A204.1 (cell line): ENCODE results near the gene TMEM163.

Experiments used
- FAIRE-seq: peaks from 2 replicates; lab custom pipeline; 2012; peaks lifted over from hg19 to GRCh38; lab: Jason Lieb, UNC

The TMEM163 gene

DNA sequence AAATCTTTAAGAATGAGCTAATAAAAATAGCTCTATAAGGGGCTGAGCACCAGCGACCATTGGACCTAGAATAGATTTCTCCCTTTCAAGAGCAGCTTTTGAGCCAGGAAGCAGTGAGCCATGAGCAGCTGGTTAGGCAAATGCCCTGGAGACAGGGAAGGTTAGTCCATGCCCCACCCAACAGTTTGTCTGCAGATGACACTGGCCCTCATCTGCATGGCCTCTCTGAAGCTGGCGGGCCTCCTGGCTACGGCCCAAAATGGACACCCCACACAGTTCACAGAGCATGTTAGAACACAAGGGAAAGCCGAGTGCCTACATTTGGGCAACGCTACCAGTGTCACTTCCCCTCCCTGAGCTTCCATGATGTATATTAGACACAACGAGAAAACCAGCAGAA, 263.9 kb downstream of the TMEM163 start:
- FAIRE-seq, result no peak

DNA sequence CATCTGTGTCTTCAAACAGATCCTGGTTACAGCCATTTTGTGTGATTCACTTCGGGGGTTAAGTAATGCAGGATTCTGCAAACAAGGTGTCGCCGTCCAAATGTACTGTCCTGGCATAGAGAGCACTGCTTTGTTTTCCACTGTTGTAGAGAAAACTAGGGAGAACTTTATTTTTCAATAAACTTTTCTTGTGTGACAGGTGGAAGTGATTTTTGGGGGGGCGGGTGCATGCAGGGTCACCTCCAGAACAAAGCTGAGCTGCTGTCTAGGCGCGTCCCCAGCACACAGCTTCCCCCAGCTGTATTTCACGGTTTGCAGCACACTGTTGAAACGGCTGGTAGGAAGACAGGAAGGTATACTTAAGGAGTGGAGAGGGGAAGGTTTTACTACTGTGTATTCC, 264.4 kb downstream of the TMEM163 start:
- FAIRE-seq, result no peak

DNA sequence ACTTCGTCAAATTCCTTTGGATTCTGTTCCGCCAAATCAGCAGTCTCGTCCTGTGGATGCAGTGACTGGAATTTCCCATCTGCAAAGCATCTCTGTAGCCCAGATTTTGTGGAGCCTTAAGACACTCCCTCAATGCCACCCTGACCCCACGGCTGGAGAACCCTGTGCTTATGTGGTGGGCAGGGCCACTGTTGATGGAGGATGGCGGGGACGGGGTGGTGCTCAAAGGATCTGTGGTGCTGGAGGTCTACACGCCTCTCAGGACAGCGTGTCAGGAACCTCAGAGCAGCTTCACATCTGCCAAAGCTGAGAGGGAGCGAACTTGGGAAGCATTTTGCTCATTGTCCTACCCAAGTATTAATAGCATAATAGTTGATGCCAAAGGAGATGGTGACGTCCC, 264.8 kb downstream of the TMEM163 start:
- no peak for FAIRE-seq

DNA sequence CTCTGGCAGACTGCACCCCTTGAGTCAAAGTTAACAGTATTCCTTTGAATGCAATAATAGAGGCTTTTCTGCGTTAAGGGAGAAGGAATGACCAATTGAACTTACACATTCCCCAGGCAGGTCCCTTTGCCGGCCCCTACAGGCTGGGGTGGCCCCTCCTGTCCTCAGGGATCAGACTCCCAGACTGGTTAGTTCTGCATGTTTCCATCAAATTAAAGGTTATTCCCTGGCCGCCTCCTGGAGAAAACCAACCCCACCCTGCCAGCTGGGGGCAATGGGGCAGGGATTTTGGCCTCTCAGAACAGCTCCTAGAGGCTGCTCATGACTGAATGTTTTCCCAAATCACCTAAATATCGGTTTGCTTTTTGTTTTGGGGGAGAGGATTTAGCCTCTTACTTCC, 265.3 kb downstream of the TMEM163 start:
- FAIRE-seq, result no peak

DNA sequence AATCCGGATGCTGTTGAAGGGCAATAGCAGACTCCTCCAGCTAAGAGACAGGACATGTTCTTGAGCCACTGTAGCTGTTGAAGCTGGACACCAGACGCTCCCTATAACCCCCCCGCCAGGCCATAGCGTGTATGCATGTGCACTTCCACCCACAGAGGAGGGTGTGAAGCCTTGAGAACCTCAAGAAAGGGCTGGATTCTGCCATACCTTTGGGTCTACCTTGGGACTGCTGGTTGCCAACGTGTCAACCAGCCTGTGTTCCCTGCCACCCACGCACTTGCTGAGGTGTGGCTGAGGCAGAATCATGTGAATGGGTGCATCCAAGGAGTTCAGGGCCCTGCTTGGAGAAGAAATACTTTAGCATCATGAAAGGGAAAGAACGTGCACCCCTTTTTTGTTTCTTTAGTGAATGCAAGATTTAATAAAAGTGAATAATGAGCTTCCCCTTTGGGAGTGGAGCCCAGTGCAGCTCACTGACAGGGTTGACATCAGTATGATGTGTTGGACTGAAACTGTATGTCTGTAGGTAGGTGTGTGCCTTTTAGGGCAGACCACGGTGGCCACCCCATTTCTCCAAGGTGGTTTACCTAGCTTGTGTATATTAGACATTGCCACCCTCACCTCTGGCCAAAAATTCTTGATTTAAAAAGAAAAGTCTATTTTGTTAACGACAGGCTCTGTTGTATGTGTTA, 266.6 kb downstream of the TMEM163 start:
- no peak for FAIRE-seq

DNA sequence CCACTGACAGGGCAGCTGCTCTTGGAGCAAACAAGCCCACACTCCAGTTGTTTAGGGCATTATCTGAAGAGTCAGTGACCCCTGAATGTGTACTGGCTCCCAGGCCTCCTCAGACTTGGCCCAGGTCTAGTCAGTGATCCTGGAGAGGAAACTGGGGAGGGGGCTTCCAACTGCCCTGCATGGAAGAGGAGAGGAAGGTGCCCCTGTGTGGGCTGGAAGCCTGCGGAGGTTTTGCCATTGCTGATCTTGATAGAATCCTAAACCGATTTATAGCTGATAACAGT, 267.5 kb downstream of the TMEM163 start:
- FAIRE-seq, result no peak

DNA sequence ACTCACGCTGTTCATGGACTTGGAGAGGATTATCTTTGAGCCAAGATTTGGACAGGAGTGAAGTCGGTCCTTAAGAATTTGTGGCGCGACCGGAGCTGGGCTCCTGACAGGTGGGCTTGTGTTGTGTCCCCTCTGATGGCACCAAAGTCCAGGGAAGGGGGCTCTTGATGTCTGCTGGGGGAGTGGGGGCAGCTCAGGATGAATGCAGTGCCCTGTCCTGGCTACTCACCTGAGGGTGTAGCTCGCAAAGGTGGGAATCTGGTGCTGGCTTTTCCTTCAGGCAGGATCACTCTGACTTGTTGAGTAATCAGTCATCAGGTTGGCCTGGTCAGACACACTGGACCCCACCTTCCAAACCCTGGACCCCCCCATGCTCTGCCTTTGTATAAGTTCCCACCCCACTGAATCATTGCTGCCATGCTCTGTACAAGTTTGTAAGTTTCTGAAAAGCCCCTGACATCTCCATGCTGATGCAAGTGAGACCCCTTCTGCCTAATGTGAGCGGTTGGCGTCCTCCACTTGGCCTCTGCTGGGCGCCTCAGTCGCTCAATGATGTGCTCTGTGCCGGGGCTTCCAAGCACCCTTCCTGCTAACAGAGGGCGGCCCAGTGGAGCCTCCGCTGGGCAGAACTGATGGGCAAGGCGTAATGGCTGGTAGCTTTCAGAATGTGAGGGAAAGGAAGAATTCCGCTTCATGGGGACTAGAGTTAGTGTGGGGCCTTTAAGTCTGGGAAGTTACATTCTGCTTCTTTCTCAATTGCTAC, 268.9 kb downstream of the TMEM163 start:
- FAIRE-seq, result no peak

DNA sequence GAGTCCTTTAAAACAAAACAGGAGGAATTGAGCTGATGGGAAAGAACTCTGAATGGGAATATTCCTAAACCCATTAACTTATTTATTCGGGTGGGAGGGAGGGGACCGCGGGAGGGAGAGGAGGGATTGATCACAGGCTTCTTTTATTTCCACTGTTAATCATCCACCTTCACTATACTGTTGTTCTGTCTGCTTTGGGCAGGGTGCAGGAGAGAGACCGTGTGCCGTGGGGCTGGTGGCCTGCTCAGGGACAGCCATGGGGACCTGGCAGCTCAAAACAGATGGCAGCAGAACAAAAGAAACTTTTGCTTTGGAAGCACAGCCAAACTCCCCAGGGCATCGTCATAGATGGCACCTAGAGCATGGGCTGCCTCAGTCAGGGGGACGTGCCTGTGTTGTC, 269.6 kb downstream of the TMEM163 start:
- FAIRE-seq, result no peak

DNA sequence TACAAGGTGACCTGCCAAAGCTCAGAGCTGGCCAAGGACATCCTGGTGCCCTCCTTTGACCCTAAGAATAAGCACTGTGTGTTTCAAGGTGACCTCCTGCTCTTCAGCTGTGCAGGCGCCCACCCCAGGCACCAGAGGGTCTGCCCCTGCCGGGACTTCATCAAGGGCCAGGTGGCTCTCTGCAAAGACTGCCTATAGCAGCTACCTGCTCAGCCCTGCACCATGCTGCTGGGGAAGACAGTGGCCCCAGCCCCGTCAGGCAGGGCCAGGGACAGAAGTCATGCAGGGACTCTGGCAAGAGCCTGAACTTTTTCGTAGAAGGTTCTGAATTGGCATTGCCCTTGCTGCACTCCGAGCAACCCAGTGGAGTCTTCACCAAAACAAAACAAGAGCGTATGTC, 270.1 kb downstream of the TMEM163 start:
- no peak for FAIRE-seq

DNA sequence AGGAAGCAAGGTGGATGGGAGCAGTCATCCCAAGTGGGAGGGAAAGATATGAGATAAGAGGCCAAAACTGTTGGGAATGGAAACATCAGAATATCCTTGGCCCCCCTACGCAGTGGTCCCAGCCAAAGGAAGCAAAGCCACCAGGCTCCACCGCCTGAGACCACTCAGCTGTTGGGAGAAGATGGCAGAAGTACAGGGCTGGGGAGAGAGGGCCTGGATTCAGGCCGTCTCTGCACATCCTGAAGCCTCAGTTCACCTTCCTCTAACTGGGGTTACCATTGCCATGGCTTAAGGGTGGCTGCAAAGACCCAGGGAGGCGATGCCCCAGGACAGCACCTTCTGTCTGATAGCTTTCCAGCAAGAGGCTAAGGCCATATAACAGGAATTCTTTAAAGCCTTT, 271.1 kb downstream of the TMEM163 start:
- FAIRE-seq, result no peak

DNA sequence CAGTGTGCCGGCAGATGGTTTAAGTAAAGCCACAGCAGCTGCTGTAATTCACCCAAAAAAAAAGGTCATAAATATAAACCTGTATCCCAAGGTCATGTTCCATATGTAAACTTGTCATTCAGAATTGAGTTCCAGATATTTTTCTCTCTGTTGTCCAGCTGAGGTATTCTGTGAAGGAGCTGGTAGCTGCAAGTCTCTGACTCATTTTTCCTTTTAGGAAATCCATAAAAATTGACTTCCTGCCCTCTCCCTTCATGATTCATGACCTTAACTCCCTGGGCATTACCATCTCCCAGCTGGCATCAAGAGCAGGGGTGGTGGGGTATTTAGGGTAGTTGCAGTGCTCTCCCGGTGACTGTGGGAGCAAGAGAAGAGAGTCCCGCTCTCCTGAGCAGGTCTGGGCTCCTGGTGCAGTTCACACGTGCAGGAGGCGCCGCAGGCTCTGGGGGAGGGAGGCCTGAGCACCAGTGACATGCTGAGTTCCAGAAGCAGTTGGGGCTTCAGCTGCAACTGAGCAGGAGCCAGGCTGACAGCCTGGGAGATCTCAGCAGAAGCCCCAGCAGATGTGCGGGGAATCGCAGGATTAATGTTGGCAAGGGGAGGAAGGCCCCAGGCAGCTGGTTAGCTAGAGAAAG, 272.3 kb downstream of the TMEM163 start:
- FAIRE-seq, result no peak

DNA sequence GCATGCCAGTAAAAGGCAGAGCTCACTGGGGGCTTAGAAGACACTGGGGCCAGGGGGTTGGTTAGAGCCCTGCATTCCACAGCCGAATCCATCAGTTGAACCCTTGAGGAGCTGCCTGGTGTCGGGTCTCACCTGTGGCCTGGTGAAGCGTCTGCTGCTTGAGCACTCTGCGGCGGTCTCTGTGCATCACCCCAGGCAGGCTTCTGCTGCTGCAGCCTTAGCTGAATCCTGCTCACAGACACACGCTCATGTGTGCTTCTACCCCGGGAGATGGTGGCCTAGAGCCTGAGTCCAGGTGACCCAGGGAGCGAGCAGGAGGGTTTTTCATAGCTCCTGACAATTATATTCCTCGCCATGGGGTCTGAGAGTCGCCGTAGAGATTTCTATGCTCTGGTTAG, 272.8 kb downstream of the TMEM163 start:
- no peak for FAIRE-seq

DNA sequence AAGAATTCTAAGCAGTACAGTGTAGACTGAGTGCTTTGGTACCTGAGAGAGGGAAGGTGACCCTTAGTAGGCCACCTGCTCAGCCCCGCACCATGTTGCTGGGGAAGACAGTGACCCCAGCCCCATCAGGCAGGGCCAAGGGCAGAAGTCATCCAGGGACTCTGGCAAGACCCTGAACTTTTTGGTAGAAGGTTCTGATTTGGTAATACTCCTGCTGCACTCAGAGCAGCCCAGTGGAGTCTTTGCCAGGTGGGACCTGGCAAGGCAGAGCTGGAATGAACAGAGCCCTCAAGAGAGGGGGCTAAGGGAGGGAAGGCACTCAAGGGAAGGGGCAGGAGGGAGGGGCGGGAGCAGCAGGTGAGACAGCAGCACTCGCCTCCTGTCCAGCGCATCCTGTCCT, 273.7 kb downstream of the TMEM163 start:
- no peak for FAIRE-seq

DNA sequence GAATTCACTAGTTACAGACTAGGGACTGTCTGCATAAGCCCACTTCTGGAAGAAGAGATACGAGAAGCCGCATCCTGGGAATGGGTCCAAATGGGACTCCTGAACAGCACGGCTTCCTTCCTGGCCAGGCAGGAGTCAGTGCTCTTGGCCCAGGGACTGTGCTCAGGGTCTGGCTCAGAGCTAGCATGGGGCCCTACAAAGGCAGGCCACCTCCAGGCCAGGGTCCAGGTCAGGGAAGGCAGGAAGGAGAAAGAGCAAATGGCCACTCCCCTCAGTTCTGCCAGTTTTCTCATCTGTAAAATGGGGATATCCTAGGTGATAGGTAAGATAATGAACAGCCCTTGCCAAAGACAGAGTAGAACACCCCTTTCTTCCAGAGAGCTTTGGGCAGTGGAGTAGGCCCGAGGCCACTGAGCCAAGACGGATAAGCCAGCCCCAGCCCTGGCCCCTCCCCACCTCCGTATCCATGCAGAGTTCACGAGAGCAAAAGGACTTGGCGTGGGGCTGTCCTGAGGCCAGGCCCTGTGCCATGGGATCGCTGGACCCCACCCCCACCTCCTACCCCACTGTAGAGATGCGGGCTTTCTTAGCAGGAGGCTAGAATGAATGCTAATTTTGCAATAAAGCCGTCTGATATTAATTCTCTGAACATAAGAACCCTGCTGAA, 274.9 kb downstream of the TMEM163 start:
- no peak for FAIRE-seq

DNA sequence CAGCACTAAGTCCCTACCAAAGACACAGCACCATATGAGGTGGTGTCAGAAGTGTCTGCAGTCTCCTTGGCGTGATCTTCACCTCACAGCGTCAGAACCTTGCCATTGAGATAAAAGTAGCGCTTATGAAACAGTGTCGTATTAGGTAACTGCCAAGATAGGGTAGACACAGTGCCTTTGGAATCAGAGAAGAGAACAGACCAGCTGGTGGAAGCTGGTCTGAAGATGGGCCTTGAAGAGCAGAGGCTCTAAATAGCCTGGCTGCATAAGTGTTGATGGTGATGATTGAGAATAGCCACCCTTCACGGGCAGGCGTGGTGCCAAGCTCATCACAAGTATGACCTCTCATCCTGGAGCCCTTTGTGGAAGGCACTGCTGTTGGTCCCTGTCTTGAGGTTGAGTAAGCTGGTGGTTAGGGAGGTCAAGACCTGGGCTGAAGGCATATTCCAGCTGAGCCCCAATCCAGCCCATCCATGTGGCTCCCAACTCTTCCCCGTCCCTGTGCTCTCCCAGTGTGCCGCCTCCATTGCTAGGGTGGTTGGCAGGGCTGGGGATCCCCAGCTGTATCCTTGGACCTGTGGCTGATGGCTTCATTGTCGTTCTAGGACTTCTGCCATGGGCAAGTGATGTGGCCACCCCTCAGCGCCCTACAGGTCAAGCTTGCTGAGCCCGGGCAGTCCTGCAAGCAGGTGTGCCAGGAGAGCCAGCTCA, 277.5 kb downstream of the TMEM163 start:
- FAIRE-seq, result no peak

DNA sequence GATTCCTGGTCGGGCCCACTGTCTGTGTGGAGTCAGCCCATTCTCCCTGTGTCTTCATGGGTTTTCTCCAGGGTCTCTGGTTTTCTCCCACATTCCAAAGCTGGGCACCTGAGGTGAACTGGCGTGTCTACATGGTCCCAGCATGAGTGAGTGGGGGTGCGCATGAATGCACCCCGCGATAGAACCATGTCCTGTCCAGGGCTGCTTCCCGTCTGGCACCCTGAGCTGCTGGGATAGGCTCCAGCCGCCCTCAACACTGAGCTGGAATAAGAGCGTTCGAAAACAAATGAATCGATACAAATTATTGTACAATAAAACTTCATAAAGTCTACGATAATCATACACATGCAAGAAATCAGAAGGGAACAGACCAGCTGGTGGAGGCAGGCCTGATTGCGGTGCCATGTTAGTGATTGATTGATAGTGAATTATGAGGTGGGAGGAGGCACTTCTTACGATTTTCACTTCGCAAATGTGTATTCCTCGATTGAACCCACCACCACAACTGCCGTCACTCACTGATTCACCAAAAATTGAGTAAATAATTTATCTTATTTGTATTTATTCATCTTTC, 278.4 kb downstream of the TMEM163 start:
- FAIRE-seq, result no peak

DNA sequence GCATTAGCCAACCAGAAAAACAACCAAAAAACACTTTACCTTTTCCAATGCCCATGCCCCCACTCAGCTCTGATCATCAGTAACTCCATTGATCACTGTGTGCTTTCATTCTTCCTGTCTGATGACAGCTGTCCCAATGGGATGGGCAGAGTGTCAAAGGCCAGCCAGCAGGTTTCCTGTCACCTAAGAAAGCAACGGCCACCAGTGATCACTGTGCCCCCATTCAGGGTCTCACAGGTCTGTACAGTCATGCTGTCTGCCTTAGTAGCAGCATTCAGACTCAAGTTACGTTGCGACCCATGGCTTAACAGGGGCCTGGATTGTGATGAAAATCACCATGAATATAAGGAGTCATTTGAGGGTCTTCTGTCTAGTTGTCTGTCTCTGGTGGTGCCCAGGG, 280.4 kb downstream of the TMEM163 start:
- no peak for FAIRE-seq

DNA sequence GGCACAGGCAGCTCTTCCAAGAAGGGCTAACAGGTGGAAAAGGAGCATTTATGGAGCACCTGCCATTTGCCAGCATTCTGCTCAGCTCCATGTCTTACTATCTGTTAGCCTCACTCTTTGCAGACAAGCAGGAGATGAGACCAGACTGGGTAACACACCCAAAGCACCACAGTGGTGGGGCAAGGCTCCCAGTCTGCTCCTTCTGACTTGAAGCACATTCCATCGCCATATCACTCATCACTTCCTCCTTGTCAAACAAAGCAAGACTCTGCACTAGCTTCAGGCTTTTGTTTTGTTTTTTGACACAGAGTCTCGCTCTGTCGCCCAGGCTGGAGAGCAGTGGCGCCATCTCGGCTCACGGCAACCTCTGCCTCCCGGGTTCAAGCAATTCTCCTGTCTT, 282.1 kb downstream of the TMEM163 start:
- no peak for FAIRE-seq

DNA sequence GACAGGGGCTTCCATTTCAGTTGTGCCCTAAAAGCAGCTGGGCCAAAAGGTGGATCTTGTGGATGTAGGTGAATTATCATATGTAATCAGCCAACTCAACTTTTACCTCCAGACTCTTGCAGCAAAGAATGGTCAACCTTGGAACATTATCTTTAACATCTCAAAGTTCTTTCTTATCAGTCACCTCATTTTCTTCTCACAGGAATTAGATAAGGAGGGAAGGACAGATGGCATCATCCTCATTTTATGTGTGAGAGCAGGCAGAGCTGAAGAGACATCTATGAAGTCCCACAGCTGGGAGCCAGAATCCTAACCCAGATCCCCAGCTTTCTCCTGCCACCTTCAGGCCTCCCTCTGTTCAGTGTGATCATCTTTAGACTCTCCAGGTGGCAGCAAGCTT, 282.9 kb downstream of the TMEM163 start:
- FAIRE-seq, result no peak

DNA sequence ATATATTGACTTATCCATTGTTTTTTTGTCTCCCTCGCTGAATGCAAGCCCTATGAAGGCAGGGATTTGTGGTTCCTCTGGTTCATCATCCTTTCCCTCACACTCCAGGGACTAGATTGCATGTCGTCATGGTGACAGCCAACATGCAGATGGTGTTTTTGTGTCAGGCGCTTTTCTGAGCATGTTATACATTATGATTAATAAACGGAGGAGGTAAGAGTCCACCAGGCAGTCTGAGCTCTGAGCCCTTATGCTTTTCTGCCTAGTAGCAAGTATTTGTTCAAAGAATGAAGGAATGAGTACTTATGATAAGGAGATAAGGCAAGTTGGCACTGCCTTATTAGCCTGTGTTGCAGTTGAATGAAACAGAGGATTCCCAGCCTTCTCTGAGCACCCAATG, 283.3 kb downstream of the TMEM163 start:
- FAIRE-seq, result no peak

DNA sequence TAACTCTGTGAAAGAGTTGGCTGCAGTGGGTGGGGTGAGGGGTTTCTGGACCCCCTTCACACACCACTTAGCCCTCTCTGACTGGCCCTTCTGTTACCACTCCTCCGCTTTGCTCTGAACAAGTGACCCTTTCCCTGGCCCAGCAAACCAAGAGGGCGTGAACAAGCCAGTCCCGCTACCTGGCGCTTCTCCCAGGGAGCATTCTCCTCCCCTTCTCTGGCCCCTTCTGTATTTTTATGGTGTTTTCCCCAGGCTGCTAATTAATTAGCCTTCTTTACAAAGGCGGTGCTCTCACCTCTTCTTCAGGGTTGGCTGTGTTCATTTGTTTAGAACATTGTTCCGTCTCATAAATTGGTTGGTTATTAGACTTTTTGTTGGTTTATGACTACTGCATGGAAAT, 284.8 kb downstream of the TMEM163 start:
- FAIRE-seq, result no peak

DNA sequence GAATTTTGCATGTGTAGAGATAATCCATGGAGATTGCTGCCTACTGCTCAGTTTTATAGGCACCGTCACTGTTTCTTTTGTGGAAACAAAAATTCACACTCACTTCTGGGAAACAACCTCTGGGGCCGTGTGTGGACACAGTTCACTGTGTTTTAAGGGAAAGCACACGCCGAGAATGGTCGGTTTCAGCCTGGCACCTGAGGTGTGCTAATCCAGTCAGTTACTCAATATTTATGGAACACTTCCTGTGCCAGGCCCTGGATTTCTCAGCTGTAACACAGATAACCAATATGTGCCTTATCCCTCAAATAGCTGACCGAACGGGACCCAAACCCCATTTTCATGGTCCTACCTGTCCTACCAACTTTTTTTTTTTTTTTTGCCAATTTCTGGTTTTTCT, 285.3 kb downstream of the TMEM163 start:
- FAIRE-seq, result no peak
